Ascending aorta (tissue), 2 donors: ENCODE data around the gene KIZ. TPM values are rescaled to one million over a fixed set of nuclear protein-coding genes. Genes with fewer than 3 reads are reported as not detected.
A peak's percentile ranks its signal among the peaks of the same experiment; 100 is the strongest.

ENCODE experiments used
- DNase-seq, 2 donors: peaks; one replicate each; pipeline ENCODE4 v3.0.0-alpha.2; 2019; ENCODE audit warnings: low spot score in 2 of 2
- H3K27ac ChIP-seq, 2 donors: fragments of 200-600 bp; sonication (generic); one replicate each; pipeline ENCODE4 v1.5.1; 2016 to 2017; ENCODE audit warnings: mild to moderate bottlenecking in 1 of 2
- H3K27me3 ChIP-seq: fragments of 200-600 bp; sonication (generic); one replicate; pipeline ENCODE4 v1.5.1; 2017
- H3K36me3 ChIP-seq, 2 donors: fragments of 200-600 bp; sonication (generic); one replicate each; pipeline ENCODE4 v1.5.1; 2016
- H3K4me1 ChIP-seq, 2 donors: fragments of 200-600 bp; sonication (generic); one replicate each; pipeline ENCODE4 v1.5.1; 2016 to 2017; ENCODE audit warnings: mild to moderate bottlenecking in 1 of 2
- H3K4me3 ChIP-seq, 2 donors: fragments of 200-600 bp; sonication (generic); one replicate each; pipeline ENCODE4 v1.5.1; 2016 to 2017; ENCODE audit warnings: mild to moderate bottlenecking in 1 of 2
- H3K9me3 ChIP-seq, 2 donors: fragments of 200-600 bp; sonication (generic); one replicate each; pipeline ENCODE4 v1.5.1; 2016
- CTCF ChIP-seq, 3 experiments: fragments of 200-600 bp in 2 of 3; fragments of 450-650 bp in 1 of 3; sonication (generic) in 2 of 3; IDR thresholded peaks; one replicate each; pipeline ENCODE4 v1.5.1; 2016 to 2019; ENCODE audit warnings: antibody characterized with exemption in 3 of 3, mild to moderate bottlenecking in 1 of 3, moderate library complexity in 1 of 3
- intact Hi-C: fragments of 100-400 bp; cut with DNase I; formaldehyde crosslinking; loops from one replicate; pipeline ENCODE4 v1.15.1; 2023
- total RNA-seq: library from RNA; depleted of rRNA; stranded (reverse); fragments of >200 nt; gene quantifications from one replicate; pipeline ENCODE4 v1.1.0, GENCODE V29; 2016

The KIZ gene
- total RNA-seq, 1 donor from 2014 or later = 7.8 TPM

GRCh38 chr20:21230686-21231085 lies 104.8 kb downstream of the KIZ start:
- no peaks in the 10 kb centered on the region for H3K9me3 ChIP-seq
- H3K36me3 ChIP-seq = peaks cover 20 to 36% of the 10 kb centered on the region in 2 donors
- no peak for TF ChIP-seq CTCF (IDR thresholded peaks at IDR 0.05)
- H3K27me3 ChIP-seq = no peaks in the 10 kb centered on the region
- DNase-seq = no peak
- H3K27ac ChIP-seq = no peak overlapping the region
- no peak overlapping the region for H3K4me3 ChIP-seq
- H3K4me1 ChIP-seq = no peaks in the 10 kb centered on the region
- intact Hi-C loops = no loop called here

- DNase-seq = no peak
- TF ChIP-seq CTCF (IDR thresholded peaks at IDR 0.05) = no peak
- intact Hi-C loops = no loop called here
- Histone ChIP-seq H3K27ac (no peak overlapping the region), H3K9me3 (no peaks in the 10 kb centered on the region), H3K4me1 (peaks cover 0 to 3% of the 10 kb centered on the region in 2 donors), H3K4me3 (no peak overlapping the region), H3K36me3 (peaks cover 20 to 36% of the 10 kb centered on the region in 2 donors), H3K27me3 (no peaks in the 10 kb centered on the region)
These were observed 106.8 kb downstream of the KIZ start for GRCh38 chr20:21232546-21233280.

GRCh38 chr20:21234324-21234723 lies 108.4 kb downstream of the KIZ start:
- peaks cover 0 to 3% of the 10 kb centered on the region in 2 donors for H3K4me1 ChIP-seq
- intact Hi-C loops = no loop called here
- DNase-seq = no peak
- no peak overlapping the region for H3K4me3 ChIP-seq
- no peaks in the 10 kb centered on the region for H3K27me3 ChIP-seq
- peaks cover 25 to 41% of the 10 kb centered on the region in 2 donors for H3K36me3 ChIP-seq
- no peak for TF ChIP-seq CTCF (IDR thresholded peaks at IDR 0.05)
- no peak overlapping the region for H3K27ac ChIP-seq
- no peaks in the 10 kb centered on the region for H3K9me3 ChIP-seq

GRCh38 chr20:21234806-21235483 lies 109.1 kb downstream of the KIZ start:
- H3K27me3 ChIP-seq = no peaks in the 10 kb centered on the region
- H3K36me3 ChIP-seq = peaks cover 20 to 37% of the 10 kb centered on the region in 2 donors
- DNase-seq = no peak
- no peak overlapping the region for H3K27ac ChIP-seq
- peaks cover 0 to 3% of the 10 kb centered on the region in 2 donors for H3K4me1 ChIP-seq
- H3K4me3 ChIP-seq = no peak overlapping the region
- TF ChIP-seq CTCF (IDR thresholded peaks at IDR 0.05) = no peak
- no peaks in the 10 kb centered on the region for H3K9me3 ChIP-seq
- intact Hi-C loops = loop anchor here (1.0 to 5.0 kb wide), 2 partner anchors 270 to 337 kb away; no protein-coding TSS in a partner anchor

- Histone ChIP-seq H3K27ac (no peak overlapping the region), H3K9me3 (no peaks in the 10 kb centered on the region), H3K27me3 (no peaks in the 10 kb centered on the region), H3K4me3 (no peak overlapping the region), H3K4me1 (peaks cover 0 to 3% of the 10 kb centered on the region in 2 donors), H3K36me3 (peaks cover 16 to 30% of the 10 kb centered on the region in 2 donors)
- intact Hi-C loops = loop anchor here (1.0 to 5.0 kb wide), 2 partner anchors 270 to 337 kb away; no protein-coding TSS in a partner anchor
- TF ChIP-seq CTCF (IDR thresholded peaks at IDR 0.05) = peak; percentile 37 to 63 (median 55)
- peak in 1 of 2 donors; percentile 72 for DNase-seq
These were observed 109.9 kb downstream of the KIZ start for GRCh38 chr20:21235484-21236445.
